Naive thymus-derived CD4-positive, alpha-beta T cell (primary cell): Measurements from ENCODE around the gene INAFM1. TPM values are rescaled to one million over a fixed set of nuclear protein-coding genes. Genes with fewer than 3 reads are reported as not detected.

Experiments used
- ATAC-seq: fragments of 150-1000 bp; cut with Tn5 transposase; 2 replicates; pipeline ENCODE4 v1.10.0; 2021; ENCODE audit warnings: mild to moderate bottlenecking, moderate library complexity
- CTCF ChIA-PET: fragments of 350-600 bp; sonication (Branson Sonifier 250); formaldehyde crosslinking; loops from one replicate; lab custom pipeline; 2021; ENCODE audit warnings: antibody characterized with exemption; lab: Charles Lee
- POLR2A ChIA-PET: fragments of 350-600 bp; sonication (Branson Sonifier 250); formaldehyde crosslinking; loops from one replicate; lab custom pipeline; 2021; ENCODE audit warnings: antibody characterized with exemption, inconsistent platforms; lab: Charles Lee
- DNase-seq, 9 donors: peaks; one replicate each; pipeline versions ENCODE4 v3.0.0 to v3.0.0-alpha.2; 2020 to 2022; ENCODE audit warnings: mixed read lengths in 1 of 9
- H3K27ac ChIP-seq: one replicate; pipeline ENCODE4 v1.7.0; 2013; ENCODE audit warnings: mild to moderate bottlenecking, low read depth, low read length, moderate library complexity
- H3K27me3 ChIP-seq, 2 donors: one replicate each; pipeline ENCODE4 v1.7.0; 2013; ENCODE audit warnings: low read length in 2 of 2, mild to moderate bottlenecking in 2 of 2, moderate library complexity in 2 of 2; ENCODE audit not compliant: control insufficient read depth in 2 of 2, insufficient read depth in 2 of 2
- H3K36me3 ChIP-seq, 3 experiments: 1 replicate in 2 of 3; 2 replicates in 1 of 3; pipeline ENCODE4 v1.7.0; 2013; ENCODE audit warnings: low read length in 3 of 3, mild to moderate bottlenecking in 3 of 3, moderate library complexity in 1 of 3; ENCODE audit not compliant: insufficient read depth in 3 of 3, control insufficient read depth in 2 of 3
- H3K4me1 ChIP-seq, 2 donors: one replicate each; pipeline ENCODE4 v1.7.0; 2013; ENCODE audit warnings: low read length in 2 of 2, mild to moderate bottlenecking in 2 of 2, moderate library complexity in 1 of 2; ENCODE audit not compliant: control insufficient read depth in 2 of 2, insufficient read depth in 2 of 2
- H3K4me3 ChIP-seq: 2 replicates; pipeline ENCODE4 v1.7.0; 2013; ENCODE audit warnings: mild to moderate bottlenecking, low read length
- H3K9me3 ChIP-seq, 3 experiments: 1 replicate in 2 of 3; 2 replicates in 1 of 3; pipeline ENCODE4 v1.7.0; 2013; ENCODE audit warnings: low read length in 3 of 3; ENCODE audit not compliant: control insufficient read depth in 2 of 3
- H3K27ac Mint-ChIP-seq, 9 donors: one replicate each; pipeline ENCODE4 v1.8.0; 2020 to 2022; ENCODE audit warnings: mixed read lengths in 9 of 9, mild to moderate bottlenecking in 8 of 9, moderate library complexity in 5 of 9, inconsistent platforms in 2 of 9
- H3K27me3 Mint-ChIP-seq, 5 donors: one replicate each; pipeline ENCODE4 v1.8.0; 2021 to 2022; ENCODE audit warnings: mixed read lengths in 5 of 5, mild to moderate bottlenecking in 1 of 5
- H3K36me3 Mint-ChIP-seq, 5 donors: one replicate each; pipeline ENCODE4 v1.8.0; 2020 to 2022; ENCODE audit warnings: mixed read lengths in 5 of 5, mild to moderate bottlenecking in 3 of 5, inconsistent platforms in 1 of 5
- H3K4me1 Mint-ChIP-seq, 7 donors: one replicate each; pipeline ENCODE4 v1.8.0; 2020 to 2022; ENCODE audit warnings: mixed read lengths in 7 of 7, mild to moderate bottlenecking in 3 of 7, inconsistent platforms in 1 of 7
- H3K4me3 Mint-ChIP-seq, 10 donors: one replicate each; pipeline ENCODE4 v1.8.0; 2020 to 2022; ENCODE audit warnings: mild to moderate bottlenecking in 10 of 10, mixed read lengths in 10 of 10, moderate library complexity in 6 of 10, inconsistent platforms in 2 of 10
- H3K9me3 Mint-ChIP-seq, 11 donors: one replicate each; pipeline ENCODE4 v1.8.0; 2020 to 2022; ENCODE audit warnings: mixed read lengths in 11 of 11, mild to moderate bottlenecking in 4 of 11, inconsistent platforms in 1 of 11, moderate library complexity in 1 of 11
- intact Hi-C, 2 donors: fragments of 100-400 bp; cut with micrococcal nuclease; formaldehyde crosslinking; loops; one replicate each; pipeline ENCODE4 v1.15.1; 2023
- polyA plus RNA-seq, 2 donors: library from polyadenylated mRNA; unstranded; fragments of 300-500 nt; fragmentation: Illumina TruSeq; gene quantifications; one replicate each; pipeline ENCODE4 v1.2.3, GENCODE V29; 2021
- total RNA-seq, 6 experiments: library from RNA in 5 of 6; stranded (reverse) in 5 of 6; gene quantifications; 1 replicate in 5 of 6; 2 replicates in 1 of 6; pipeline ENCODE4 v1.2.3 and lab custom pipeline; 2021 to 2026

The INAFM1 gene
- total and polyA plus RNA-seq, 7 experiments from 2014 or later, result 2.3 to 21.7 (median 14.3) TPM

GRCh38 chr19:47228168-47228936, 46.3 kb upstream of the INAFM1 start:
- no peaks in the 10 kb centered on the region for H3K27me3 Mint-ChIP-seq
- peaks cover 0 to 6% (median 0%) of the 10 kb centered on the region in 11 donors for H3K9me3 Mint-ChIP-seq
- intact Hi-C loops, result loop anchor here (5.0 kb wide), 2 partner anchors 71 to 366 kb away; partner anchors contain the start of gene ARHGAP35 (in 1 of the 2)
- peak overlapping the region in 4 of 10 donors; percentile 77 to 84 (median 84) for H3K4me3 Mint-ChIP-seq
- ChIA-PET POLR2A (interaction anchor here (0.8 to 4.1 kb wide), 5 partner anchors 10 to 78 kb away, joined by 3 to 37 read pairs (median 8); no protein-coding TSS in a partner anchor), CTCF (interaction anchor here (1.8 to 3.3 kb wide), 3 partner anchors 16 to 51 kb away, joined by 10 to 25 read pairs (median 10); no protein-coding TSS in a partner anchor)
- H3K36me3 Mint-ChIP-seq, result peaks cover 0 to 14% (median 0%) of the 10 kb centered on the region in 5 donors
- Histone ChIP-seq H3K4me1 (peaks cover 36 to 45% of the 10 kb centered on the region in 2 donors), H3K9me3 (no peaks in the 10 kb centered on the region), H3K27ac (peak overlapping the region; percentile 81), H3K4me3 (peak overlapping the region; percentile 63), H3K27me3 (no peaks in the 10 kb centered on the region), H3K36me3 (peaks cover 0 to 4% (median 0%) of the 10 kb centered on the region in 3 experiments)
- DNase-seq, result peak; percentile 29 to 67 (median 44)
- H3K4me1 Mint-ChIP-seq, result peaks cover 25 to 34% (median 29%) of the 10 kb centered on the region in 7 donors
- H3K27ac Mint-ChIP-seq, result no peak overlapping the region
- no peak for ATAC-seq

- H3K9me3 Mint-ChIP-seq, result peaks cover 0 to 6% (median 0%) of the 10 kb centered on the region in 11 donors
- H3K27me3 Mint-ChIP-seq, result no peaks in the 10 kb centered on the region
- peaks cover 0 to 4% (median 0%) of the 10 kb centered on the region in 3 experiments for H3K36me3 ChIP-seq
- POLR2A ChIA-PET, result interaction anchor here (0.5 to 2.7 kb wide), 8 partner anchors 9 to 122 kb away, joined by 3 to 13 read pairs (median 4); no protein-coding TSS in a partner anchor
- H3K4me3 Mint-ChIP-seq, result no peak overlapping the region
- peak in 8 of 9 donors; percentile 36 to 64 (median 48) for DNase-seq
- peaks cover 25 to 34% (median 29%) of the 10 kb centered on the region in 7 donors for H3K4me1 Mint-ChIP-seq
- H3K9me3 ChIP-seq, result no peaks in the 10 kb centered on the region
- peak overlapping the region; percentile 63 for H3K4me3 ChIP-seq
- peaks cover 36 to 45% of the 10 kb centered on the region in 2 donors for H3K4me1 ChIP-seq
- intact Hi-C loops, result loop anchor here (5.0 kb wide), 2 partner anchors 72 to 367 kb away; partner anchors contain the start of gene ARHGAP35 (in 1 of the 2)
- no peak overlapping the region for H3K27ac Mint-ChIP-seq
- H3K36me3 Mint-ChIP-seq, result peaks cover 0 to 10% (median 0%) of the 10 kb centered on the region in 5 donors
- peak overlapping the region; percentile 81 for H3K27ac ChIP-seq
- H3K27me3 ChIP-seq, result no peaks in the 10 kb centered on the region
- no peak for ATAC-seq
- CTCF ChIA-PET, result interaction anchor here (0.8 to 1.8 kb wide), 3 partner anchors 16 to 463 kb away, joined by 3 to 10 read pairs (median 3); no protein-coding TSS in a partner anchor
Observed at GRCh38 chr19:47228937-47229675, 45.6 kb upstream of the INAFM1 start.

GRCh38 chr19:47229676-47230053, 45.0 kb upstream of the INAFM1 start:
- intact Hi-C loops, result loop anchor here (1.0 to 10.0 kb wide), 6 partner anchors 19 to 515 kb away; partner anchors contain the start of genes ARHGAP35 (in 1 of the 2), INAFM1 (in 1 of the 2) and PRKD2 (in 1 of the 2)
- ATAC-seq, result no peak
- no peaks in the 10 kb centered on the region for H3K27me3 Mint-ChIP-seq
- no peaks in the 10 kb centered on the region for H3K27me3 ChIP-seq
- H3K36me3 Mint-ChIP-seq, result peaks cover 0 to 10% (median 0%) of the 10 kb centered on the region in 5 donors
- H3K4me1 Mint-ChIP-seq, result peaks cover 25 to 34% (median 29%) of the 10 kb centered on the region in 7 donors
- peak in 3 of 9 donors; percentile 31 to 43 (median 36) for DNase-seq
- no peaks in the 10 kb centered on the region for H3K9me3 ChIP-seq
- H3K27ac ChIP-seq, result peak overlapping the region; percentile 81
- ChIA-PET CTCF (interaction anchor here (0.8 to 1.8 kb wide), 3 partner anchors 15 to 464 kb away, joined by 3 to 10 read pairs (median 3); no protein-coding TSS in a partner anchor), POLR2A (interaction anchor here (0.5 to 2.7 kb wide), 8 partner anchors 9 to 123 kb away, joined by 3 to 13 read pairs (median 4); no protein-coding TSS in a partner anchor)
- H3K36me3 ChIP-seq, result peaks cover 0 to 4% (median 0%) of the 10 kb centered on the region in 3 experiments
- H3K9me3 Mint-ChIP-seq, result peaks cover 0 to 6% (median 0%) of the 10 kb centered on the region in 11 donors
- H3K4me3 Mint-ChIP-seq, result no peak overlapping the region
- peak overlapping the region; percentile 63 for H3K4me3 ChIP-seq
- H3K4me1 ChIP-seq, result peaks cover 36 to 45% of the 10 kb centered on the region in 2 donors
- no peak overlapping the region for H3K27ac Mint-ChIP-seq

- POLR2A ChIA-PET, result interaction anchor here (0.5 to 2.7 kb wide), 7 partner anchors 14 to 123 kb away, joined by 3 to 13 read pairs (median 4); no protein-coding TSS in a partner anchor
- intact Hi-C loops, result loop anchor here in 1 of 2 donors (1.0 to 10.0 kb wide), 4 partner anchors 20 to 515 kb away; partner anchors contain the start of genes INAFM1 and PRKD2
- peak overlapping the region; percentile 71 for H3K4me3 ChIP-seq
Observed at GRCh38 chr19:47230054-47230920, 44.4 kb upstream of the INAFM1 start.

GRCh38 chr19:47230921-47231214, 43.8 kb upstream of the INAFM1 start, which contains the start of gene BBC3:
TSS of gene BBC3 (minus strand) at chr19:47231199. CDS start at chr19:47228431, 2,768 bp downstream.
- ChIA-PET POLR2A (no interaction called here), CTCF (no interaction called here)
- no peak for ATAC-seq
- Mint-ChIP-seq H3K4me3 (peak within 1 kb of the TSS in 9 of 10 donors; percentile 69 to 88 (median 81)), H3K9me3 (peaks cover 0 to 3% (median 0%) of the 10 kb centered on the region in 11 donors), H3K27me3 (peaks cover 0 to under 1% (median 0%) of the 10 kb centered on the region in 5 donors), H3K36me3 (peaks cover 0 to 6% (median 0%) of the 10 kb centered on the region in 5 donors), H3K4me1 (peaks cover 20 to 29% (median 24%) of the 10 kb centered on the region in 7 donors), H3K27ac (peak within 1 kb of the TSS; percentile 20 to 92 (median 90))
- Histone ChIP-seq H3K4me1 (peaks cover 36 to 45% of the 10 kb centered on the region in 2 donors), H3K4me3 (peak within 1 kb of the TSS; percentile 71), H3K27ac (peak within 1 kb of the TSS; percentile 81), H3K36me3 (peaks cover 0 to 4% (median 0%) of the 10 kb centered on the region in 3 experiments), H3K9me3 (no peaks in the 10 kb centered on the region), H3K27me3 (no peaks in the 10 kb centered on the region)
- intact Hi-C loops, result loop anchor here (1.0 to 10.0 kb wide), 7 partner anchors 10 to 516 kb away; partner anchors contain the start of genes ZC3H4 (in 2 of the 2), CCDC9 (in 1 of the 2), INAFM1 (in 1 of the 2) and PRKD2 (in 1 of the 2)
- peak in 1 of 9 donors; percentile 52 for DNase-seq

More at GRCh38 chr19:47230054-47230920, 44.4 kb upstream of the INAFM1 start:
- ATAC-seq (peak; percentile 47), DNase-seq (peak; percentile 77 to 90 (median 84))
- CTCF ChIA-PET, result interaction anchor here (1.0 to 1.8 kb wide), 2 partner anchors 14 to 20 kb away, joined by 3 to 10 read pairs; no protein-coding TSS in a partner anchor
- Mint-ChIP-seq H3K4me3 (peak overlapping the region in 7 of 10 donors; percentile 4 to 67 (median 43)), H3K27ac (peak overlapping the region in 1 of 9 donors; percentile 35), H3K9me3 (peaks cover 0 to 6% (median 0%) of the 10 kb centered on the region in 11 donors), H3K4me1 (peaks cover 25 to 34% (median 28%) of the 10 kb centered on the region in 7 donors), H3K36me3 (peaks cover 0 to 9% (median 0%) of the 10 kb centered on the region in 5 donors), H3K27me3 (no peaks in the 10 kb centered on the region)
- H3K27ac ChIP-seq, result peak overlapping the region; percentile 81
- peaks cover 36 to 45% of the 10 kb centered on the region in 2 donors for H3K4me1 ChIP-seq
- H3K36me3 ChIP-seq, result peaks cover 0 to 4% (median 0%) of the 10 kb centered on the region in 3 experiments
- H3K27me3 ChIP-seq, result no peaks in the 10 kb centered on the region
- no peaks in the 10 kb centered on the region for H3K9me3 ChIP-seq
